A549 treated with RU486 at 1 μM for 4 hours (cell line): ENCODE results near the gene ABHD16B. TPM values are rescaled to one million over a fixed set of nuclear protein-coding genes. Genes with fewer than 3 reads are reported as not detected.

Experiments used
- total RNA-seq: library from RNA; stranded (reverse); fragments of 200-300 nt; extraction: Qiagen RNA extraction; gene quantifications from 5 replicates; pipeline ENCODE4 v1.2.3, GENCODE V29; 2022; ENCODE audit warnings: low read depth

The ABHD16B gene
- total RNA-seq: not detected in 5 replicates

GRCh38 chr20:63861365-63861934 is at the start of gene ABHD16B:
Gene ABHD16B, plus strand, starts transcription at chr20:63861498. Its CDS starts 43 bp downstream, at chr20:63861541.

GRCh38 chr20:63830841-63831588 is 30.3 kb upstream of the ABHD16B start, which contains the start of gene ZBTB46:
Gene ZBTB46, minus strand, starts transcription at chr20:63831264. Its CDS starts 40,507 bp downstream, at chr20:63790757.

GRCh38 chr20:63864978-63865640 is 3.8 kb downstream of the ABHD16B start, which contains the start of gene TPD52L2:
Gene TPD52L2, plus strand, starts transcription at chr20:63865270. Its CDS starts 96 bp downstream, at chr20:63865366.

GRCh38 chr20:63894358-63895201 is 33.3 kb downstream of the ABHD16B start, which contains the start of gene DNAJC5:
Gene DNAJC5, plus strand, starts transcription at chr20:63895126. Its CDS starts 33,220 bp downstream, at chr20:63928346.

Other genes with a start within 250 kb of the ABHD16B start
- 8.0 to 10.7 TPM (median 9.8 TPM) in 5 replicates for gene GMEB2, start 234.4 kb upstream of the ABHD16B start, total RNA-seq
- gene STMN3, start 208.1 kb upstream of the ABHD16B start, total RNA-seq: 6.7 to 10.3 TPM (median 9.8 TPM) in 5 replicates
- gene RTEL1, start 203.2 kb upstream of the ABHD16B start, total RNA-seq: 3.7 to 7.4 TPM (median 5.8 TPM) in 5 replicates
- 0.46 to 1.2 TPM (median 0.60 TPM) in 5 replicates for gene TNFRSF6B, start 164.8 kb upstream of the ABHD16B start, total RNA-seq
- 26.6 to 39.0 TPM (median 32.9 TPM) in 5 replicates for gene ARFRP1, start 153.5 kb upstream of the ABHD16B start, total RNA-seq
- gene ZGPAT, start 153.5 kb upstream of the ABHD16B start, total RNA-seq: 18.7 to 27.3 TPM (median 26.3 TPM) in 5 replicates
- 3.3 to 10.2 TPM (median 8.5 TPM) in 5 replicates for gene LIME1, start 124.8 kb upstream of the ABHD16B start, total RNA-seq
- 57.0 to 107 TPM (median 91.7 TPM) in 5 replicates for gene SLC2A4RG, start 121.7 kb upstream of the ABHD16B start, total RNA-seq
- gene ZBTB46, start 30.2 kb upstream of the ABHD16B start, total RNA-seq: 0.46 to 0.96 TPM (median 0.71 TPM) in 5 replicates
- 119 to 131 TPM (median 126 TPM) in 5 replicates for gene TPD52L2, start 3.8 kb downstream of the ABHD16B start, total RNA-seq
- 23.4 to 32.0 TPM (median 28.7 TPM) in 5 replicates for gene DNAJC5, start 33.6 kb downstream of the ABHD16B start, total RNA-seq
- gene UCKL1, start 94.9 kb downstream of the ABHD16B start, total RNA-seq: 20.4 to 34.1 TPM (median 29.5 TPM) in 5 replicates
- gene ZNF512B, start 108.4 kb downstream of the ABHD16B start, total RNA-seq: 8.0 to 13.0 TPM (median 11.1 TPM) in 5 replicates
- not detected in 5 replicates for gene SAMD10, start 118.1 kb downstream of the ABHD16B start, total RNA-seq
- gene PRPF6, start 119.6 kb downstream of the ABHD16B start, total RNA-seq: 50.6 to 57.0 TPM (median 53.9 TPM) in 5 replicates
- gene C20orf204, start 174.7 kb downstream of the ABHD16B start, total RNA-seq: 0.30 to 0.54 TPM (median 0.35 TPM) in 5 replicates
- 1.3 to 2.8 TPM (median 2.5 TPM) in 5 replicates for gene SOX18, start 188.1 kb downstream of the ABHD16B start, total RNA-seq
- 30.8 to 54.6 TPM (median 47.8 TPM) in 5 replicates for gene TCEA2, start 201.7 kb downstream of the ABHD16B start, total RNA-seq
- gene RGS19, start 218.0 kb downstream of the ABHD16B start, total RNA-seq: 14.9 to 26.7 TPM (median 22.7 TPM) in 5 replicates
- gene OPRL1, start 218.6 kb downstream of the ABHD16B start, total RNA-seq: 0.43 to 0.89 TPM (median 0.61 TPM) in 5 replicates
- 0.79 to 2.0 TPM (median 1.7 TPM) in 5 replicates for gene LKAAEAR1, start 222.9 kb downstream of the ABHD16B start, total RNA-seq
- gene NPBWR2, start 246.1 kb downstream of the ABHD16B start, total RNA-seq: not detected in 5 replicates